ENCODE data around the gene PAGR1.

DNA sequence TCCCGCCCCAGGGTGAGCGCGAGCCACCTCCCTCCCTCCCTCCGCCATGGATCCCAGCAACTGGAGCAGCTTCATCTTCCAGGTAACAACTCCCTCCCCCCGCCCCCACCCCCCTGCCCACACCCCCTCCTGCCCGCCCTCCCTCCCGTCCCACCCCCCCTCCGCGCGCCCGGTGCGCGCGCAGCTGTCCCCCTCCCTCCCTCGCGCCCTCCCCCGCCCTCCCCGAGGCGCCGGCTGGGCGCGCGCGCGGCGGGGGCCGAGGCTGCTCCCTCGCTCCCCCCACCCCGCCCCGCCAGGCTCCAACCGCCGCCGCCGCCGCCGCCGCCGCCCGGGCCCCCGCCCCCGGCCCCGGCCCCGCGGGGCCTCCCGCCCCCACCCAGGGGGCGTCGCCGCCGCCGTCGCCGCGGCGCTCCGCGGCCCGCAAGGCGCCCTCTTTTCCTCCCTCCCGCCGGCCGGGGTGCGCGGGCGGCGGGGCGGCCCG is 9.8 kb upstream of the PAGR1 start, which contains the start of gene MAZ:
- TF ChIP-seq MAZ (IDR thresholded peaks at IDR 0.05; ENCODE audit: borderline replicate concordance, low read depth, low read length) (peak; percentile 87; the same call in 1 of the 2 replicates), CTCF (conservative IDR thresholded peaks at IDR 0.05; ENCODE audit: low read depth, low read length) (no peak), CEBPB (IDR thresholded peaks at IDR 0.05; ENCODE audit: low read depth, low read length) (no peak), BHLHE40 (IDR thresholded peaks at IDR 0.05; ENCODE audit: low read depth, low read length) (no peak), RCOR1 (IDR thresholded peaks at IDR 0.05; ENCODE audit: insufficient replicate concordance, low read length) (no peak), POLR2A (IDR thresholded peaks at IDR 0.05; ENCODE audit: low read depth, low read length) (no peak), CHD1 (IDR thresholded peaks at IDR 0.05; ENCODE audit: low read depth, low read length) (no peak), ELK1 (IDR thresholded peaks at IDR 0.05; ENCODE audit: borderline replicate concordance, low read depth, low read length) (no peak), RAD21 (IDR thresholded peaks at IDR 0.05; ENCODE audit: low read length) (no peak), NFE2L2 (IDR thresholded peaks at IDR 0.05; ENCODE audit: low read depth, low read length) (no peak)
- TF ChIP-seq, protein P1, sequence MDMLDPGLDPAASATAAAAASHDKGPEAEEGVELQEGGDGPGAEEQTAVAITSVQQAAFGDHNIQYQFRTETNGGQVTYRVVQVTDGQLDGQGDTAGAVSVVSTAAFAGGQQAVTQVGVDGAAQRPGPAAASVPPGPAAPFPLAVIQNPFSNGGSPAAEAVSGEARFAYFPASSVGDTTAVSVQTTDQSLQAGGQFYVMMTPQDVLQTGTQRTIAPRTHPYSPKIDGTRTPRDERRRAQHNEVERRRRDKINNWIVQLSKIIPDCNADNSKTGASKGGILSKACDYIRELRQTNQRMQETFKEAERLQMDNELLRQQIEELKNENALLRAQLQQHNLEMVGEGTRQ (IDR thresholded peaks at IDR 0.05; ENCODE audit: low read depth, low read length) = no peak
